H7 (cell line): ENCODE measurements around the gene SIRPG. TPM values are rescaled to one million over a fixed set of nuclear protein-coding genes. Genes with fewer than 3 reads are reported as not detected.
"Not testable (repeated sequence)": the region's sequence is repeated elsewhere in the genome, so short reads cannot be mapped to it uniquely, and the experiment has no call there.

Experiments
- DNase-seq: peaks from one replicate; pipeline ENCODE4 v3.0.0; 2012
- H3K27me3 ChIP-seq: 2 replicates; pipeline ENCODE4 v1.6.0; 2011; ENCODE audit warnings: mild to moderate bottlenecking, low read length; ENCODE audit not compliant: control insufficient read depth, insufficient read depth
- H3K36me3 ChIP-seq: replicated peaks from 2 replicates; pipeline ENCODE4 v1.5.1; 2011; ENCODE audit warnings: low read length; ENCODE audit not compliant: control insufficient read depth, insufficient read depth
- H3K4me3 ChIP-seq: 2 replicates; pipeline ENCODE4 v1.5.1; 2011; ENCODE audit warnings: low read depth, mild to moderate bottlenecking, control low read depth, low read length, moderate library complexity; ENCODE audit not compliant: insufficient read depth
- total RNA-seq: library from RNA; depleted of rRNA; stranded (reverse); fragments of >200 nt; shearing (Covaris generic); gene quantifications from 2 replicates; pipeline ENCODE4 v1.2.3, GENCODE V29; 2014; rRNA removed

Gene SIRPG
- total RNA-seq, 1 experiment from 2014 or later, result not detected

- DNase-seq, result no peak
- Histone ChIP-seq H3K36me3 (no peaks in the 10 kb centered on the region), H3K27me3 (no peaks in the 10 kb centered on the region), H3K4me3 (no peak overlapping the region)
Observed at GRCh38 chr20:1618954-1619540, 38.5 kb downstream of the SIRPG start.

GRCh38 chr20:1618479-1618878 is 39.1 kb downstream of the SIRPG start:
- no peak for DNase-seq
- H3K27me3 ChIP-seq, result no peaks in the 10 kb centered on the region
- no peak overlapping the region for H3K4me3 ChIP-seq
- no peaks in the 10 kb centered on the region for H3K36me3 ChIP-seq

- Histone ChIP-seq H3K4me3 (no peak overlapping the region), H3K36me3 (no peaks in the 10 kb centered on the region), H3K27me3 (no peaks in the 10 kb centered on the region)
- DNase-seq, result no peak
Observed at GRCh38 chr20:1616858-1617434, 40.6 kb downstream of the SIRPG start.

- DNase-seq, H3K36me3 ChIP-seq, H3K4me3 ChIP-seq, H3K27me3 ChIP-seq: not testable (repeated sequence)
Observed at GRCh38 chr20:1610404-1610803, 47.2 kb downstream of the SIRPG start.

- H3K4me3 ChIP-seq, H3K27me3 ChIP-seq, H3K36me3 ChIP-seq, DNase-seq: not testable (repeated sequence)
Observed at GRCh38 chr20:1608678-1609347, 48.8 kb downstream of the SIRPG start.

- DNase-seq, result no peak
- Histone ChIP-seq H3K36me3 (no peaks in the 10 kb centered on the region), H3K4me3 (no peak overlapping the region), H3K27me3 (no peaks in the 10 kb centered on the region)
Observed at GRCh38 chr20:1600736-1601135, 56.8 kb downstream of the SIRPG start.

- no peaks in the 10 kb centered on the region for H3K27me3 ChIP-seq
- H3K4me3 ChIP-seq, result no peak overlapping the region
- H3K36me3 ChIP-seq, result no peaks in the 10 kb centered on the region
- DNase-seq, result no peak
Observed at GRCh38 chr20:1595333-1595732, 62.2 kb downstream of the SIRPG start.

GRCh38 chr20:1588533-1589460 is 68.8 kb downstream of the SIRPG start:
- Histone ChIP-seq H3K27me3 (no peaks in the 10 kb centered on the region), H3K36me3 (no peaks in the 10 kb centered on the region), H3K4me3 (no peak overlapping the region)
- DNase-seq, result no peak

- H3K36me3 ChIP-seq, result no peaks in the 10 kb centered on the region
- DNase-seq, result no peak
- H3K27me3 ChIP-seq, result no peaks in the 10 kb centered on the region
- H3K4me3 ChIP-seq, result no peak overlapping the region
Observed at GRCh38 chr20:1587781-1588532, 69.6 kb downstream of the SIRPG start.

GRCh38 chr20:1579488-1579887 is 78.1 kb downstream of the SIRPG start:
- H3K36me3 ChIP-seq, result no peaks in the 10 kb centered on the region
- H3K4me3 ChIP-seq, result no peak overlapping the region
- H3K27me3 ChIP-seq, result no peaks in the 10 kb centered on the region
- DNase-seq, result no peak

Other genes with a start within 250 kb of the SIRPG start
- gene NSFL1C, start 190.9 kb downstream of the SIRPG start, total RNA-seq, result 18.9 and 24.2 TPM in 2 replicates
- not detected in 2 replicates for gene SIRPB2, start 166.4 kb downstream of the SIRPG start, total RNA-seq
- not detected in 2 replicates for gene SIRPD, start 100.1 kb downstream of the SIRPG start, total RNA-seq
- not detected in 2 replicates for gene SIRPB1, start 37.8 kb downstream of the SIRPG start, total RNA-seq
- 6.7 and 8.1 TPM in 2 replicates for gene SIRPA, start 237.6 kb upstream of the SIRPG start, total RNA-seq